HG03025 (cell line): ENCODE measurements around the gene TSG101.
A peak's percentile ranks its signal among the peaks of the same experiment; 100 is the strongest.

ENCODE experiments used
- ATAC-seq: cut with Tn5 transposase; IDR thresholded peaks from one replicate; pipeline ENCODE4 v1.9.1; 2021; ENCODE audit warnings: mild to moderate bottlenecking, moderate library complexity; ENCODE audit not compliant: unreplicated experiment, low FRiP score

TSG101 gene

DNA sequence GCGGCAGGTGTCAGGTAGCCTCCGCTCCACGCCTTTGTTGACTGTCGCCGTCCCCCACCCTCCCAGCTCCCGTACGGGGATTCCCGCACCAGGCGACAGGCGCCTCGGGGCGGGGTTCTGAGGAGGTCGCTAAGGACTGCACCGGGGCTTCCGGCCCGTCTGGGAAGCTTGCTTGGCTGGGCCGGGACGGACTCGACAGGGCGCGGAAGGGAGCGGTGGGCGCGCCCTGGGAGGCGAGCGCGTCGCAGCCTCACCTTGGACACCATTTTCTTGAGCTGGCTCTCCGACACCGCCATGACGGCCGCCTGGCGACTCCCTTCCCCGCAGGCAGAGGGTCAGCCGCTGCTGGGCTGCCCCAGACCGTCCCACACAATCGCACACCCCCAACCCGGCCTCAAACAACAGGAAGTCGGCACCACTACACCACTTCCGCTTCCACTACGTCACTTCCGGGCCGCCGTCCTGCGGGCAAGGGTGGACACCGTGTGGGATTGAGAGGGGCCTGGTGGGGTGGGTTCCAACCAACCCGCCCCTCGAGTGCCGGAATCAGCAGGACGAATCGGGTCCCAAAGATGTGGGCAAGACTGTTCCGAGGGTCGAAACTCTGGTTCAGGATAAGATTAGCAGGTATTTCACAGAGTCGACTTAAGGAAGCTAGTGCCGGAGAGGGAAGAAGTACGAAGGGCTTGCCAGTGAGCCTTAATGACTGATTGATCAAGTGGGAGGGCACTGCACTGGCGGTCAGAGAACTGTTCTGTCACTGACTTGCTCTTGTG lies at the start of gene TSG101:
TSG101 (minus strand) TSS at position 422 of the 776 bp plus-strand sequence; CDS start at position 296, 126 bp downstream.
- ATAC-seq: peak; percentile 97

DNA sequence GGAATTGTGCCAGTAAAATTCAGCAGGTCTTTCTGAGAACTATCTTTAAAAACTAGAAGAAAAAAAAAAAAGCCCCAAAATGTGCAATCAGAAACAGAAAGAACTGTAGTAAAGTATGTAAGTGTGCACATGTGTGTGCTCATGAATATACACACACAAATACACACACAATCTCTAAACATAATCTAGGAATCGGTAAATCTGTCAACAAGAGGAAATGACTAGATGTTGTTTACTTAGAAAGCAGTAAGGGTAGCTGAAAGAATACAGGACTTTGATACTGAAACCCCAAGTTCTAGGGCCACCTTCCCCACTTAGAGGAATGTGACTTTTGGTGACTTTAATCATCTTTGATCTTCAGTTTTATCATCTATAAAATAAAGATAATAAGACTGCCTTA lies 48.6 kb upstream of the TSG101 start:
- no peak for ATAC-seq

DNA sequence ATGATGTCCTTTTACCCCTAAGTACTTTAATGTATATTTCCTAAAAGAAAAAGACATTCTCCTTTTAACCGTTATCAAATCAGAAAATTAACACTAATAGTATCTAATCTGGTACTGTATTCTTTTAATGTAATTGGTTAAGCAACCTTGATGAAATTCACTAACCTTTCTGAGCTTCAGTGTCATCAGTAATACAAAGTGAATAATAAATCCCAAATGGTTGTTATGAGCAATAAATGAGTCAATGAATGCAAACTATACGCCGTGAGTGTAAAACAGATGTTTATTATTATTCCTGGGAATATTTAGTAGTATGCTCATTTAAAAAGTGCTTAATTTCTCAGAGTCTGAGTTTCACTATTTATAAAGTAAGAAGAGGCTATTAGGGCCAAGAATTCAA lies 40.3 kb upstream of the TSG101 start:
- ATAC-seq: no peak

- no peak for ATAC-seq
These were observed 39.7 kb upstream of the TSG101 start for GRCh38 chr11:18566406-18566805.

GRCh38 chr11:18564149-18564548 lies 37.4 kb upstream of the TSG101 start:
- ATAC-seq: no peak

DNA sequence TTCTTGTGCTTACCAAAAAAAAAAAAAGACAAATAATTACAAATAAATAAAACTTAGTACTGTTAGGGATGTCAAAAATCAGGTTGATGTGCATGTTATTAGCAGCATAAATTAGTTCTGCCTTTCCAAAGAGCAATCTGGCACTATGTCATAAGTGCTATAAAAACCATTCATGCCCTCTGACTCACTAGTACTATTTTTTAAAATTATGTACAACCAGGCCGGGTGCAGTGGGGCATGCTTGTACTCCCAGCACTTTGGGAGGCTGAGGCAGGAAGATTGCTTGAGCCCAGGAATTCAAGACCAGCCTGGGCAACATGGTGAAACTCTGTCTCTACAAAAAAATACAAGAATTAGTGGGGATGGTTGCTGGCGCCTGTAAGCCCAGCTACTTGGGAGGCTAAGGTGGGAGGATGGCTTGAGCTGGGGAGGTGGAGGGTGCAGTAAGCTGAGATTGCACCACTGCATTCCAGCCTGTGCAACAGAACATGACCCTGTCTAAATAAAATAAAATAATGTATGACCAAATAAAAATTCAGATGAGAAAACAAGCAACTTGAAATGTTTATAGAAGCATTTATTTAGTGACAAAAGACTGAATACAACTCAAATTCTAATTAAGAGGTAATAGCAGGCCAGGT lies 36.5 kb upstream of the TSG101 start:
- ATAC-seq: no peak

DNA sequence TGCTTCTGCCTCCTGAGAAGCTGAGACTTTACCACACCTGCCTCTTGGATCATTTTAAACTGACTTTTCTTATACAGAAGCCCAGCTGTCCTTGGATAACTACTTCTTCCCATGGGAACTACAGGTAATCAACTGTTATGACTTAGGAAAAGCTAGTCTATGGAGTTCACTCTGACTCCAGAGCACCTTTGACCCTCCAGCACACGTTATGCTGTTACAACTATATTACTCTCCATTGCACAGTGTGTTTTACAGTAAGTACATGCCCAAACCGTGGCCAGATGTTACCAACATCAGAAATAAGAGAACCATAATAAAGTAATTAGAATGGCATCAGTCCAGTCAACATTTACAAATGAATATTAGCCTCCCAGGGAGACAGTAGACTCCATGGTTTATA lies 21.3 kb upstream of the TSG101 start:
- ATAC-seq: no peak

DNA sequence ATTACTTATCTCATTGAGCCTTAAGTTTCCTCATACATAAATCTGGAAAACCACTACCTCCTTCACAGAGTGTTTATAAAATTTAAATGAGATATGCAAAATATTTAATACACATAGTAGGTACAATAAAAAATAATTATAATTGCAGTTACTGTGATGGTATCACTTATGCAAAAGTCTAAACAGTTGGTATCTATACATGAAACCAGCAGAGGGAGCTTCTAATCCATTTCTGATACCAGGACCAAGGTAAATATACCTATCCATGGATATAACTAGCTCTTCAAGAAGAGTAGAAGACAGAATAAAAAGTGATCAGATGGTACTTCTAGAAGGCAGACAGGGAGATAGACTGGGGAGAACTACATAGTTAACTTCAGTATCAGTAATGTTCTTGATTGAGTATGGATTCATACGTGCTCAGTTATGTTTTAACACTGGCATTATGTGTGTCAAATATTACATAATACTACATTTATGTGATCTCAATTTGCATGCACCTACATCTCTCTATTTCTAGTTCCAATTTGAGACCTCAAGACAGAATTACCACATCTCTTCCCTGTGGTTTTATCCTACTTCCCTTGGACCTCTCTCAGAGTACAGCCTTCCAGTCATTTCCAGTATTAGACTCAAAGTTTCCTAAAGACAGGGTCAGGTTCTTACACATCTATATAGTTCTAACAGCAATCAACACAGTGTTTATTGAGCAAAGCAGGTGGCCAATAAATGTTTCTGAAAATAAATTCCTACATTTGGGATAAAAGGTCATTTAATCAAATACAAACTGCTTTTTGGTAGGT lies 13.7 kb upstream of the TSG101 start:
- no peak for ATAC-seq

- ATAC-seq: no peak
These were observed 9.5 kb upstream of the TSG101 start for GRCh38 chr11:18536209-18536608.

DNA sequence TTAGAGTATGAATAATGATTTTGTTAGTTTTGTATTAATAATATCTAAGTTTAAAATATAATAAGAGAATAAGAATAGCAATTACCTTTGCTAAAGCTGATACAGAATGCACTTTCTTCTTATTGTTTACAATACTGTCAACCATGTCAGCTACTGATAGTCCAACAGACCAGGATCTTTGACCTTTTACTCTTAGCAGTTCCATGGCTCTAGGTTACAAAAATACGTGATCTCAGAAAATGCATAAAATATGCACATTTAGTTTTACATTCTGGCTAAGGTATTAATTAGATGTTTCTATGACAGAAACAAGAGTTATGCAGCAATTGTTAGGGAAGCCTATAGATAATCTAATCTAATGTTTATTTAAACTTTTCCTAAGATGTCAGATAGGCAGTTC lies 7.5 kb upstream of the TSG101 start:
- no peak for ATAC-seq

- no peak for ATAC-seq
These were observed 6.6 kb upstream of the TSG101 start for GRCh38 chr11:18533365-18533764.

GRCh38 chr11:18527512-18527911 lies 770 bp upstream of the TSG101 start:
- ATAC-seq: no peak

DNA sequence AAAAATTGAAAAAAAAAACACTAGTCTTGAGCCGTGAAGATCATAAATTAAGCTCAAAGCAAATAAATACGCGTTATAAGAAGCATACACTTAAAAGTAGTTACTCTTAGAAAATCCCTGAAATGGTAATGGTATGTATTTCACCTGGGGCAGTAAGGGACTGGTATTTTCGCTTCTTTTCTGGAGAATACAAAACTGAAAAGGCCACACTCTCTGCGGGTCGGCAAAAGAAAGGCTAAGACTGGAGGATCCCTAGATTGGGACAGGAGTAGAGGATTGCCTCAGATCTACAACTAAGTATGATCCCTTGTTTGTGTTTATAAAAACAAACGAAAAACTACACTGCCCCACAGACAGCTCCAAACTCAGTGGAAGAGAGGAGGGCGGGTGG lies 617 bp downstream of the TSG101 start:
- ATAC-seq: no peak

GRCh38 chr11:18524248-18524647 lies 2.5 kb downstream of the TSG101 start:
- no peak for ATAC-seq

- no peak for ATAC-seq
These were observed 3.7 kb downstream of the TSG101 start for GRCh38 chr11:18523084-18523483.

GRCh38 chr11:18522388-18522787 lies 4.4 kb downstream of the TSG101 start:
- ATAC-seq: no peak

DNA sequence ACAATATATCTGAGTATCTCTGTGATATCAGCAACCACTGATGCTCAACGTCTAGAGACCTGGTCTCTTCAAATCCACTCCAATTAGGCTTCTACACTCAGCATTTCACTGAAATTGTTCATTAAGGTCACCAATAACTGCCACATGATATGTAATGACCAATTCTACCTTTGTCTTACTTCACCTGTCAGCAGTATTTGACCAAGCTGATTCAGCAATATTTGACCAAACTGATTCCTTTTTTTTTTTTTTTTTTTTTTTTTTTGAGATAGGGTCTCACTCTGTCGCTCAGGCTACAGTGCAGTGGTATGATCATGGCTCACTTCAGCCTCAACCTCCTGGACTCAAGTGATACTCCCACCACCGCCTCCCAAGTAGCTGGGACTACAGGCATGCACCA lies 5.6 kb downstream of the TSG101 start:
- no peak for ATAC-seq

DNA sequence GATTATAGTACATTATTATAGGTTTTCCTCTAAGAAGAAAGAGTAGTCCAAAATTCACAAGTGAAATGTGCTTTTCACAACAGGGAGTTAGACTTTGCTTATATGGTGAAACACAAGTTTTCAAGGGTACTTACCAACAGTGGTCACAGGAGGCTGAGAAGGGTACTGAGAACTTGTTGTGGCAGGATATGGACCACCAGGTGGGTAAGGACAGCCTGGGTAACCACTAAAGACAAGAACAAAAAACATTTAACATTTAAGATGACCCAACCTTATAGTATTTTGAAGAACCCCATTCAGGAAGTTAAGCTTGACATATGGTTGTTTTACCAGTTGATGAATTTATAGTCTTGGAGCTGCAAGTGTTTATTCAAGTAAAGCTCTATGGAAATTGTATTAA lies 24.4 kb downstream of the TSG101 start:
- ATAC-seq: no peak

- no peak for ATAC-seq
These were observed 25.1 kb downstream of the TSG101 start for GRCh38 chr11:18501629-18502028.

- ATAC-seq: no peak
These were observed 28.7 kb downstream of the TSG101 start for GRCh38 chr11:18498039-18498438.

GRCh38 chr11:18495703-18496102 lies 31.0 kb downstream of the TSG101 start:
- no peak for ATAC-seq
